HCT116 (cell line): ENCODE measurements around the gene CRB1. TPM values are rescaled to one million over a fixed set of nuclear protein-coding genes. Genes with fewer than 3 reads are reported as not detected.

Experiments
- ATAC-seq: fragments of 200-7000 bp; cut with Tn5 transposase; 2 replicates; pipeline ENCODE4 v1.9.1; 2020; ENCODE audit warnings: mild to moderate bottlenecking, moderate library complexity
- BruUV-seq: library from RNA; stranded (reverse); fragments of 400-500 nt; replicated peaks from 2 replicates; lab custom pipeline; 2021; lab: Mats Ljungman, UMichigan
- CTCF ChIA-PET: fragments of 300-600 bp; sonication (Branson Sonifier 250); formaldehyde crosslinking; loops from one replicate; lab custom pipeline; 2021; ENCODE audit warnings: antibody characterized with exemption; lab: Charles Lee
- POLR2A ChIA-PET: fragments of 300-600, 350-600 bp; sonication (Branson Sonifier 250); formaldehyde crosslinking; loops from one replicate; lab custom pipeline; 2021; ENCODE audit warnings: antibody characterized with exemption; lab: Charles Lee
- RAD21 ChIA-PET, 2 experiments: fragments of 300-600 bp; sonication (Branson Sonifier 250); formaldehyde crosslinking; loops; one replicate each; lab custom pipeline; 2023; ENCODE audit warnings: low total read pairs in 2 of 2; ENCODE audit not compliant: uncharacterized antibody in 2 of 2, unreplicated experiment in 2 of 2, low non-redundant PET in 1 of 2; lab: Charles Lee
- DNase-seq: peaks from one replicate; pipeline ENCODE4 v3.0.0-alpha.2; 2010; ENCODE audit warnings: low read depth, low spot score
- H2AFZ ChIP-seq: fragments of 200-600 bp; shearing (Covaris generic), sonication (generic); 2 replicates; pipeline ENCODE4 v1.6.1; 2017; ENCODE audit warnings: low read depth, mixed run types, mixed read lengths, antibody characterized with exemption, low read length; ENCODE audit not compliant: poor library complexity, severe bottlenecking
- H3K27ac ChIP-seq: 2 replicates; pipeline ENCODE4 v1.5.1; 2012; ENCODE audit warnings: low read depth, low read length
- H3K27me3 ChIP-seq: fragments of 200-600 bp; sonication (generic); 2 replicates; pipeline ENCODE4 v1.6.1; 2016; ENCODE audit warnings: mixed run types, low read length, mixed read lengths; ENCODE audit not compliant: insufficient read depth
- H3K36me3 ChIP-seq, 2 experiments: fragments of 200-500 bp in 1 of 2; fragments of 200-600 bp in 1 of 2; sonication (Bioruptor generic) in 1 of 2; sonication (generic) in 1 of 2; 2 replicates each; pipeline versions ENCODE4 v1.5.1 to v1.6.1; 2014 to 2016; ENCODE audit warnings: low read length in 2 of 2, inconsistent platforms in 1 of 2, mixed read lengths in 1 of 2, mixed run types in 1 of 2; ENCODE audit not compliant: insufficient read depth in 2 of 2, control insufficient read depth in 1 of 2
- H3K4me1 ChIP-seq, 2 experiments: fragments of 200-600 bp in 1 of 2; sonication (generic) in 1 of 2; 2 replicates each; pipeline versions ENCODE4 v1.5.1 to v1.6.1; 2012 to 2017; ENCODE audit warnings: low read length in 2 of 2, inconsistent platforms in 1 of 2, mild to moderate bottlenecking in 1 of 2, mixed read lengths in 1 of 2, mixed run types in 1 of 2, moderate library complexity in 1 of 2; ENCODE audit not compliant: insufficient read depth in 2 of 2, control insufficient read depth in 1 of 2
- H3K4me2 ChIP-seq: fragments of 200-600 bp; sonication (generic); 2 replicates; pipeline ENCODE4 v1.6.1; 2017; ENCODE audit warnings: mixed run types, low read length, mixed read lengths
- H3K4me3 ChIP-seq, 2 experiments: fragments of 200-600 bp in 1 of 2; sonication (generic) in 1 of 2; replicated peaks in 1 of 2; 2 replicates each; pipeline ENCODE4 v1.5.1; 2011 to 2016; ENCODE audit warnings: low read length in 2 of 2, control low read depth in 1 of 2, low read depth in 1 of 2, mild to moderate bottlenecking in 1 of 2, mixed read lengths in 1 of 2, mixed run types in 1 of 2
- H3K79me2 ChIP-seq: fragments of 200-600 bp; sonication (generic); 2 replicates; pipeline ENCODE4 v1.6.1; 2017; ENCODE audit warnings: mild to moderate bottlenecking, mixed run types, low read length, moderate library complexity, mixed read lengths; ENCODE audit not compliant: insufficient read depth
- H3K9ac ChIP-seq: fragments of 200-600 bp; sonication (generic); 2 replicates; pipeline ENCODE4 v1.6.1; 2016; ENCODE audit warnings: low read length, mixed read lengths
- H3K9me2 ChIP-seq: fragments of 200-600 bp; sonication (generic), shearing (Covaris generic); 2 replicates; pipeline ENCODE4 v1.6.1; 2017; ENCODE audit warnings: mixed run types, mild to moderate bottlenecking, moderate library complexity; ENCODE audit not compliant: insufficient read depth
- H3K9me3 ChIP-seq, 2 experiments: fragments of 200-500 bp in 1 of 2; fragments of 200-600 bp in 1 of 2; sonication (Bioruptor generic) in 1 of 2; sonication (generic) in 1 of 2; 2 replicates each; pipeline ENCODE4 v1.6.1; 2014 to 2017; ENCODE audit warnings: low read length in 2 of 2, mixed read lengths in 2 of 2, inconsistent platforms in 1 of 2, low read depth in 1 of 2, mild to moderate bottlenecking in 1 of 2, mixed run types in 1 of 2, moderate library complexity in 1 of 2; ENCODE audit not compliant: control insufficient read depth in 1 of 2, insufficient read depth in 1 of 2
- H4K20me1 ChIP-seq: fragments of 200-600 bp; sonication (generic), shearing (Covaris generic); 2 replicates; pipeline ENCODE4 v1.6.1; 2017; ENCODE audit warnings: mixed run types, mild to moderate bottlenecking, moderate library complexity; ENCODE audit not compliant: insufficient read depth
- CBX3 ChIP-seq: IDR thresholded peaks from 2 replicates; pipeline ENCODE4 v1.6.1; 2012; ENCODE audit warnings: low read depth
- CEBPB ChIP-seq: IDR thresholded peaks from 2 replicates; pipeline ENCODE4 v1.6.1; 2012; ENCODE audit warnings: low read depth
- CTCF ChIP-seq, 3 experiments: fragments of 200-600 bp in 1 of 3; sonication (generic) in 1 of 3; IDR thresholded peaks in 2 of 3; conservative IDR thresholded peaks in 1 of 3; 2 replicates each; pipeline ENCODE4 v1.5.1; 2012 to 2017; ENCODE audit warnings: low read depth in 2 of 3, low read length in 2 of 3, antibody characterized with exemption in 1 of 3, borderline replicate concordance in 1 of 3, control low read depth in 1 of 3, mild to moderate bottlenecking in 1 of 3, mixed read lengths in 1 of 3, mixed run types in 1 of 3, moderate library complexity in 1 of 3; ENCODE audit not compliant: insufficient read depth in 1 of 3
- EGR1 ChIP-seq: IDR thresholded peaks from 2 replicates; pipeline ENCODE4 v1.6.1; 2012; ENCODE audit warnings: low read depth
- ELF1 ChIP-seq: IDR thresholded peaks from 2 replicates; pipeline ENCODE4 v1.6.1; 2012; ENCODE audit warnings: low read depth, borderline replicate concordance
- EZH2 ChIP-seq: fragments of 200-600 bp; sonication (generic); IDR thresholded peaks from 2 replicates; pipeline ENCODE4 v1.6.1; 2017; ENCODE audit warnings: antibody characterized with exemption, mixed run types
- FOSL1 ChIP-seq: IDR thresholded peaks from 2 replicates; pipeline ENCODE4 v1.6.1; 2012; ENCODE audit warnings: low read depth
- JUND ChIP-seq: IDR thresholded peaks from 2 replicates; pipeline ENCODE4 v1.6.1; 2012
- POLR2A ChIP-seq: IDR thresholded peaks from 2 replicates; pipeline ENCODE4 v1.7.0; 2011; ENCODE audit warnings: borderline replicate concordance; ENCODE audit not compliant: insufficient read depth, insufficient read length; ENCODE audit errors: extremely low read depth
- POLR2AphosphoS5 ChIP-seq: IDR thresholded peaks from 2 replicates; pipeline ENCODE4 v1.6.1; 2011; ENCODE audit warnings: mild to moderate bottlenecking, low read depth, low read length, moderate library complexity
- SIN3A ChIP-seq: IDR thresholded peaks from 2 replicates; pipeline ENCODE4 v1.6.1; 2012; ENCODE audit warnings: low read depth
- SP1 ChIP-seq: IDR thresholded peaks from 2 replicates; pipeline ENCODE4 v1.6.1; 2012; ENCODE audit warnings: low read depth
- SRF ChIP-seq: IDR thresholded peaks from 2 replicates; pipeline ENCODE4 v1.6.1; 2012; ENCODE audit warnings: low read depth
- TCF7L2 ChIP-seq: IDR thresholded peaks from 2 replicates; pipeline ENCODE4 v1.7.0; 2011; ENCODE audit warnings: borderline replicate concordance, inconsistent platforms; ENCODE audit not compliant: insufficient read depth, insufficient read length; ENCODE audit errors: extremely low read depth
- YY1 ChIP-seq: IDR thresholded peaks from 2 replicates; pipeline ENCODE4 v1.6.1; 2011; ENCODE audit warnings: low read length, low read depth, moderate library complexity, mild to moderate bottlenecking; ENCODE audit not compliant: insufficient replicate concordance; ENCODE audit errors: extremely low read depth
- ZFX ChIP-seq: fragments of 450-650 bp; IDR thresholded peaks from 2 replicates; pipeline ENCODE4 v1.6.1; 2017
- ZNF274 ChIP-seq: fragments of 200-500 bp; sonication (Bioruptor generic); IDR thresholded peaks from 2 replicates; pipeline ENCODE4 v1.6.1; 2014; ENCODE audit warnings: mild to moderate bottlenecking, low read depth, low read length, inconsistent platforms
- intact Hi-C: fragments of 100-400 bp; cut with micrococcal nuclease; formaldehyde crosslinking; loops from 2 replicates; pipeline ENCODE4 v1.10.0; 2022
- total RNA-seq: library from RNA; stranded (reverse); gene quantifications from one replicate; pipeline ENCODE4 v1.2.1, GENCODE V29; 2021; ENCODE audit not compliant: unreplicated experiment
- TF ChIP-seq, protein P1 (sequence below): IDR thresholded peaks from 2 replicates; pipeline ENCODE4 v1.6.1; 2011; ENCODE audit warnings: mild to moderate bottlenecking, low read length, moderate library complexity; ENCODE audit not compliant: insufficient replicate concordance; ENCODE audit errors: extremely low read depth
- TF ChIP-seq, protein P2 (sequence below): IDR thresholded peaks from 2 replicates; pipeline ENCODE4 v1.6.1; 2012

Gene CRB1
- total RNA-seq, 1 experiment from 2014 or later: 0.07 TPM

GRCh38 chr1:197342044-197342565 lies 74.1 kb downstream of the CRB1 start:
- H3K9ac ChIP-seq: no peak overlapping the region
- DNase-seq (no peak), ATAC-seq (no peak)
- no peaks in the 10 kb centered on the region for H3K27me3 ChIP-seq
- ChIA-PET RAD21 (no interaction called here), CTCF (interaction anchor here (3.7 kb wide), 1 partner anchor 15 kb away, joined by 18 read pairs; no protein-coding TSS in a partner anchor), POLR2A (no interaction called here)
- no peaks in the 10 kb centered on the region for H3K79me2 ChIP-seq
- no peak overlapping the region for H3K27ac ChIP-seq
- BruUV-seq: no TSS peak
- H2AFZ ChIP-seq: no peak overlapping the region
- no peak for TF ChIP-seq ZFX
- TF ChIP-seq SRF: no peak
- TF ChIP-seq CBX3: no peak
- no peak for TF ChIP-seq FOSL1
- no peak for TF ChIP-seq JUND
- TF ChIP-seq, protein P1, sequence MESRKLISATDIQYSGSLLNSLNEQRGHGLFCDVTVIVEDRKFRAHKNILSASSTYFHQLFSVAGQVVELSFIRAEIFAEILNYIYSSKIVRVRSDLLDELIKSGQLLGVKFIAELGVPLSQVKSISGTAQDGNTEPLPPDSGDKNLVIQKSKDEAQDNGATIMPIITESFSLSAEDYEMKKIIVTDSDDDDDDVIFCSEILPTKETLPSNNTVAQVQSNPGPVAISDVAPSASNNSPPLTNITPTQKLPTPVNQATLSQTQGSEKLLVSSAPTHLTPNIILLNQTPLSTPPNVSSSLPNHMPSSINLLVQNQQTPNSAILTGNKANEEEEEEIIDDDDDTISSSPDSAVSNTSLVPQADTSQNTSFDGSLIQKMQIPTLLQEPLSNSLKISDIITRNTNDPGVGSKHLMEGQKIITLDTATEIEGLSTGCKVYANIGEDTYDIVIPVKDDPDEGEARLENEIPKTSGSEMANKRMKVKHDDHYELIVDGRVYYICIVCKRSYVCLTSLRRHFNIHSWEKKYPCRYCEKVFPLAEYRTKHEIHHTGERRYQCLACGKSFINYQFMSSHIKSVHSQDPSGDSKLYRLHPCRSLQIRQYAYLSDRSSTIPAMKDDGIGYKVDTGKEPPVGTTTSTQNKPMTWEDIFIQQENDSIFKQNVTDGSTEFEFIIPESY: no peak
- no peak for TF ChIP-seq TCF7L2
- TF ChIP-seq ELF1: no peak
- TF ChIP-seq CTCF (IDR thresholded peaks at IDR 0.05 in 2 of 3, conservative IDR thresholded peaks at IDR 0.05 in 1 of 3; ENCODE audit: borderline replicate concordance in 1 of 3, insufficient read depth in 1 of 3, low read depth in 2 of 3, low read length in 2 of 3): no peak
- TF ChIP-seq ZNF274: no peak
- no peak for TF ChIP-seq POLR2A
- TF ChIP-seq YY1: no peak
- TF ChIP-seq POLR2AphosphoS5: no peak
- no peak for TF ChIP-seq SP1
- TF ChIP-seq EZH2: no peak
- TF ChIP-seq SIN3A: no peak
- TF ChIP-seq EGR1: no peak
- no peak for TF ChIP-seq CEBPB
- TF ChIP-seq, protein P2, sequence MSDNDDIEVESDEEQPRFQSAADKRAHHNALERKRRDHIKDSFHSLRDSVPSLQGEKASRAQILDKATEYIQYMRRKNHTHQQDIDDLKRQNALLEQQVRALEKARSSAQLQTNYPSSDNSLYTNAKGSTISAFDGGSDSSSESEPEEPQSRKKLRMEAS: no peak
- no peaks in the 10 kb centered on the region for H4K20me1 ChIP-seq
- H3K36me3 ChIP-seq: no peaks in the 10 kb centered on the region
- intact Hi-C loops: no loop called here
- no peaks in the 10 kb centered on the region for H3K4me1 ChIP-seq
- H3K4me3 ChIP-seq: no peak overlapping the region
- H3K4me2 ChIP-seq: no peak overlapping the region
- H3K9me3 ChIP-seq: no peaks in the 10 kb centered on the region
- no peaks in the 10 kb centered on the region for H3K9me2 ChIP-seq
